ENCODE results near the gene RIMKLA.

The RIMKLA gene

GRCh38 chr1:42449256-42449655 lies 68.7 kb downstream of the RIMKLA start:
- intact Hi-C loops (cut with DNase I; ENCODE audit: low total_unique reads): no loop called here

GRCh38 chr1:42450061-42450460 lies 69.5 kb downstream of the RIMKLA start:
- Histone ChIP-seq H3K36me3 (no peaks in the 10 kb centered on the region), H3K4me1 (no peaks in the 10 kb centered on the region), H3K9me3 (no peaks in the 10 kb centered on the region), H3K4me3 (no peak overlapping the region), H3K27me3 (no peaks in the 10 kb centered on the region), H3K27ac (no peak overlapping the region)
- intact Hi-C loops (cut with DNase I; ENCODE audit: low total_unique reads): no loop called here
- no peak for TF ChIP-seq CTCF (IDR thresholded peaks at IDR 0.05)
- no peak for DNase-seq

More at GRCh38 chr1:42449256-42449655, 68.7 kb downstream of the RIMKLA start:
- Histone ChIP-seq H3K27me3 (no peaks in the 10 kb centered on the region), H3K27ac (no peak overlapping the region), H3K4me1 (no peaks in the 10 kb centered on the region), H3K9me3 (no peaks in the 10 kb centered on the region), H3K36me3 (no peaks in the 10 kb centered on the region), H3K4me3 (no peak overlapping the region)
- DNase-seq: no peak
- TF ChIP-seq CTCF (IDR thresholded peaks at IDR 0.05): no peak

- Histone ChIP-seq H3K9me3 (no peaks in the 10 kb centered on the region), H3K36me3 (no peaks in the 10 kb centered on the region), H3K27ac (no peak overlapping the region), H3K4me1 (peaks cover 0 to 21% (median 12%) of the 10 kb centered on the region in 4 donors), H3K4me3 (no peak overlapping the region), H3K27me3 (no peaks in the 10 kb centered on the region)
- DNase-seq: no peak
- intact Hi-C loops (cut with DNase I; ENCODE audit: low total_unique reads): no loop called here
- no peak for TF ChIP-seq CTCF (IDR thresholded peaks at IDR 0.05)
Measured at GRCh38 chr1:42453386-42453785, 72.8 kb downstream of the RIMKLA start.

- Histone ChIP-seq H3K27ac (no peak overlapping the region), H3K4me1 (peaks cover 0 to 23% (median 12%) of the 10 kb centered on the region in 4 donors), H3K36me3 (peaks cover 0 to 9% (median 2%) of the 10 kb centered on the region in 3 donors), H3K27me3 (no peaks in the 10 kb centered on the region), H3K9me3 (no peaks in the 10 kb centered on the region), H3K4me3 (no peak overlapping the region)
- intact Hi-C loops (cut with DNase I; ENCODE audit: low total_unique reads): no loop called here
- DNase-seq: no peak
- no peak for TF ChIP-seq CTCF (IDR thresholded peaks at IDR 0.05)
Measured at GRCh38 chr1:42454403-42454802, 73.8 kb downstream of the RIMKLA start.

- peak; percentile 87 to 92 for DNase-seq
- peaks cover 0 to 27% (median 12%) of the 10 kb centered on the region in 3 donors for H3K36me3 ChIP-seq
- peak within 1 kb of the TSS; percentile 88 to 91 for H3K27ac ChIP-seq
- TF ChIP-seq CTCF (IDR thresholded peaks at IDR 0.05): peak; percentile 13 to 39
- intact Hi-C loops (cut with DNase I; ENCODE audit: low total_unique reads): loop anchor here (5.0 kb wide), 2 partner anchors 226 to 789 kb away; partner anchors contain the start of gene YBX1
- H3K4me1 ChIP-seq: peaks cover 0 to 23% (median 12%) of the 10 kb centered on the region in 4 donors
- H3K9me3 ChIP-seq: no peaks in the 10 kb centered on the region
- peak within 1 kb of the TSS; percentile 79 to 80 for H3K4me3 ChIP-seq
- no peaks in the 10 kb centered on the region for H3K27me3 ChIP-seq
Measured at GRCh38 chr1:42456010-42456753, 75.6 kb downstream of the RIMKLA start, which contains the start of the genes PPCS and ZMYND12. Gene PPCS, plus strand, starts transcription at chr1:42456543. Its CDS starts 23 bp downstream, at chr1:42456566. Gene ZMYND12, minus strand, starts transcription at chr1:42456022. Its CDS starts 25 bp downstream, at chr1:42455997.
